GM23248 (cell line): ENCODE measurements around the gene CLSTN2.

Experiments used
- EZH2 ChIP-seq: fragments of 200-600 bp; sonication (generic); IDR thresholded peaks from 2 replicates; pipeline ENCODE4 v1.6.1; 2018; ENCODE audit warnings: antibody characterized with exemption, mild to moderate bottlenecking; ENCODE audit not compliant: insufficient read depth, poor library complexity, severe bottlenecking
- EZH2phosphoT487 ChIP-seq: fragments of 200-600 bp; sonication (generic); IDR thresholded peaks from 2 replicates; pipeline ENCODE4 v1.6.1; 2018; ENCODE audit warnings: antibody characterized with exemption, moderate library complexity, mild to moderate bottlenecking, low read depth; ENCODE audit not compliant: insufficient read depth

GRCh38 chr3:140532793-140533330 lies 597.9 kb downstream of the CLSTN2 start:
- TF ChIP-seq EZH2 (no peak), EZH2phosphoT487 (no peak)
